ENCODE measurements around the gene BET1L.
A peak's percentile ranks its signal among the peaks of the same experiment; 100 is the strongest.

The BET1L gene

GRCh38 chr11:205221-206001, 1.8 kb downstream of the BET1L start:
- intact Hi-C loops (cut with DNase I; ENCODE audit: low total_unique reads), result loop anchor here (5.0 kb wide), 1 partner anchor 242 kb away; no protein-coding TSS in a partner anchor
- Histone ChIP-seq H3K4me1 (peaks cover 12 to 49% (median 45%) of the 10 kb centered on the region in 4 donors), H3K36me3 (peaks cover 22 to 66% (median 40%) of the 10 kb centered on the region in 3 donors), H3K4me3 (peak overlapping the region; percentile 93 to 97), H3K27me3 (no peaks in the 10 kb centered on the region), H3K9me3 (no peaks in the 10 kb centered on the region), H3K27ac (peak overlapping the region; percentile 96 to 97)
- no peak for TF ChIP-seq CTCF (IDR thresholded peaks at IDR 0.05)
- DNase-seq, result no peak

- Histone ChIP-seq H3K9me3 (no peaks in the 10 kb centered on the region), H3K27ac (no peak overlapping the region), H3K4me1 (peaks cover 12 to 42% (median 38%) of the 10 kb centered on the region in 4 donors), H3K36me3 (peaks cover 17 to 65% (median 35%) of the 10 kb centered on the region in 3 donors), H3K27me3 (no peaks in the 10 kb centered on the region), H3K4me3 (no peak overlapping the region)
- intact Hi-C loops (cut with DNase I; ENCODE audit: low total_unique reads), result loop anchor here (5.0 kb wide), 1 partner anchor 243 kb away; no protein-coding TSS in a partner anchor
- DNase-seq, result no peak
- no peak for TF ChIP-seq CTCF (IDR thresholded peaks at IDR 0.05)
Measured at GRCh38 chr11:204587-205109, 2.6 kb downstream of the BET1L start.

- Histone ChIP-seq H3K27ac (no peak overlapping the region), H3K4me3 (no peak overlapping the region), H3K36me3 (peaks cover 17 to 68% (median 35%) of the 10 kb centered on the region in 3 donors), H3K27me3 (no peaks in the 10 kb centered on the region), H3K9me3 (no peaks in the 10 kb centered on the region), H3K4me1 (peaks cover 12 to 36% (median 32%) of the 10 kb centered on the region in 4 donors)
- no peak for DNase-seq
- intact Hi-C loops (cut with DNase I; ENCODE audit: low total_unique reads), result no loop called here
- no peak for TF ChIP-seq CTCF (IDR thresholded peaks at IDR 0.05)
Measured at GRCh38 chr11:203945-204586, 3.1 kb downstream of the BET1L start.

GRCh38 chr11:203056-203944, 3.9 kb downstream of the BET1L start:
- H3K4me3 ChIP-seq, result no peak overlapping the region
- H3K9me3 ChIP-seq, result no peaks in the 10 kb centered on the region
- H3K36me3 ChIP-seq, result peaks cover 17 to 71% (median 35%) of the 10 kb centered on the region in 3 donors
- peaks cover 12 to 33% (median 32%) of the 10 kb centered on the region in 4 donors for H3K4me1 ChIP-seq
- H3K27me3 ChIP-seq, result no peaks in the 10 kb centered on the region
- no peak for DNase-seq
- TF ChIP-seq CTCF (IDR thresholded peaks at IDR 0.05), result no peak
- intact Hi-C loops (cut with DNase I; ENCODE audit: low total_unique reads), result no loop called here
- H3K27ac ChIP-seq, result no peak overlapping the region

GRCh38 chr11:202490-202889, 4.7 kb downstream of the BET1L start:
- Histone ChIP-seq H3K36me3 (peaks cover 17 to 71% (median 35%) of the 10 kb centered on the region in 3 donors), H3K9me3 (no peaks in the 10 kb centered on the region), H3K4me3 (no peak overlapping the region), H3K27me3 (no peaks in the 10 kb centered on the region), H3K4me1 (peaks cover 12 to 33% (median 32%) of the 10 kb centered on the region in 4 donors), H3K27ac (no peak overlapping the region)
- intact Hi-C loops (cut with DNase I; ENCODE audit: low total_unique reads), result no loop called here
- no peak for TF ChIP-seq CTCF (IDR thresholded peaks at IDR 0.05)
- no peak for DNase-seq
